ENCODE results near the gene PLA2G4F. TPM values are rescaled to one million over a fixed set of nuclear protein-coding genes. Genes with fewer than 3 reads are reported as not detected.

The PLA2G4F gene
- total and polyA plus RNA-seq, 2 donors: 2.7 to 3.1 TPM

- DNase-seq (ENCODE audit: extremely low spot score): no peak
- 86% methylated on average over 4 of the region's 4 CpGs for WGBS
- Histone ChIP-seq H3K4me1 (ENCODE audit: insufficient read depth) (no peaks in the 10 kb centered on the region), H3K36me3 (ENCODE audit: insufficient read depth) (no peaks in the 10 kb centered on the region), H3K27ac (ENCODE audit: low read depth) (no peak overlapping the region), H3K4me3 (ENCODE audit: low read depth, low read length) (no peak overlapping the region)
These were observed 18.0 kb downstream of the PLA2G4F start for GRCh38 chr15:42138411-42138810.

GRCh38 chr15:42137461-42138261 is 18.8 kb downstream of the PLA2G4F start:
- WGBS: 48% methylated on average over 11 of the region's 11 CpGs
- H3K4me1 ChIP-seq (ENCODE audit: insufficient read depth): no peaks in the 10 kb centered on the region
- H3K36me3 ChIP-seq (ENCODE audit: insufficient read depth): no peaks in the 10 kb centered on the region
- no peak overlapping the region for H3K27ac ChIP-seq (ENCODE audit: low read depth)
- no peak for DNase-seq (ENCODE audit: extremely low spot score)
- H3K4me3 ChIP-seq (ENCODE audit: low read depth, low read length): no peak overlapping the region

- 81% methylated on average over 11 of the region's 11 CpGs for WGBS
- no peak overlapping the region for H3K4me3 ChIP-seq (ENCODE audit: low read depth, low read length)
- no peak for DNase-seq (ENCODE audit: extremely low spot score)
- H3K27ac ChIP-seq (ENCODE audit: low read depth): no peak overlapping the region
- H3K4me1 ChIP-seq (ENCODE audit: insufficient read depth): no peaks in the 10 kb centered on the region
- H3K36me3 ChIP-seq (ENCODE audit: insufficient read depth): no peaks in the 10 kb centered on the region
These were observed 19.9 kb downstream of the PLA2G4F start for GRCh38 chr15:42136513-42136912.

- Histone ChIP-seq H3K36me3 (ENCODE audit: insufficient read depth) (no peaks in the 10 kb centered on the region), H3K27ac (ENCODE audit: low read depth) (no peak overlapping the region), H3K4me1 (ENCODE audit: insufficient read depth) (no peaks in the 10 kb centered on the region), H3K4me3 (ENCODE audit: low read depth, low read length) (no peak overlapping the region)
- 76% methylated on average over 1 of the region's 1 CpG for WGBS
- no peak for DNase-seq (ENCODE audit: extremely low spot score)
These were observed 21.1 kb downstream of the PLA2G4F start for GRCh38 chr15:42135351-42135750.

GRCh38 chr15:42134617-42135245 is 21.7 kb downstream of the PLA2G4F start:
- WGBS: 77% methylated on average over 6 of the region's 6 CpGs
- Histone ChIP-seq H3K4me1 (ENCODE audit: insufficient read depth) (no peaks in the 10 kb centered on the region), H3K4me3 (ENCODE audit: low read depth, low read length) (no peak overlapping the region), H3K27ac (ENCODE audit: low read depth) (no peak overlapping the region), H3K36me3 (ENCODE audit: insufficient read depth) (no peaks in the 10 kb centered on the region)
- DNase-seq (ENCODE audit: extremely low spot score): no peak

- H3K4me1 ChIP-seq (ENCODE audit: insufficient read depth): no peaks in the 10 kb centered on the region
- no peak for DNase-seq (ENCODE audit: extremely low spot score)
- WGBS: 68% methylated on average over 11 of the region's 11 CpGs
- no peak overlapping the region for H3K27ac ChIP-seq (ENCODE audit: low read depth)
- no peaks in the 10 kb centered on the region for H3K36me3 ChIP-seq (ENCODE audit: insufficient read depth)
- H3K4me3 ChIP-seq (ENCODE audit: low read depth, low read length): no peak overlapping the region
These were observed 22.4 kb downstream of the PLA2G4F start for GRCh38 chr15:42133886-42134502.

- H3K27ac ChIP-seq (ENCODE audit: low read depth): no peak overlapping the region
- 80% methylated on average over 4 of the region's 4 CpGs for WGBS
- no peak for DNase-seq (ENCODE audit: extremely low spot score)
- no peaks in the 10 kb centered on the region for H3K4me1 ChIP-seq (ENCODE audit: insufficient read depth)
- H3K4me3 ChIP-seq (ENCODE audit: low read depth, low read length): no peak overlapping the region
- H3K36me3 ChIP-seq (ENCODE audit: insufficient read depth): no peaks in the 10 kb centered on the region
These were observed 23.1 kb downstream of the PLA2G4F start for GRCh38 chr15:42133356-42133755.

- no peak for DNase-seq (ENCODE audit: extremely low spot score)
- no peaks in the 10 kb centered on the region for H3K36me3 ChIP-seq (ENCODE audit: insufficient read depth)
- WGBS: 67% methylated on average over 9 of the region's 9 CpGs
These were observed 24.3 kb downstream of the PLA2G4F start for GRCh38 chr15:42131826-42132806.

GRCh38 chr15:42131006-42131405 is 25.4 kb downstream of the PLA2G4F start:
- DNase-seq (ENCODE audit: extremely low spot score): no peak
- 95% methylated on average over 1 of the region's 1 CpG for WGBS

More at GRCh38 chr15:42131826-42132806, 24.3 kb downstream of the PLA2G4F start:
- H3K4me3 ChIP-seq (ENCODE audit: low read depth, low read length): no peak overlapping the region
- H3K4me1 ChIP-seq (ENCODE audit: insufficient read depth): no peaks in the 10 kb centered on the region
- H3K27ac ChIP-seq (ENCODE audit: low read depth): no peak overlapping the region

GRCh38 chr15:42130246-42130986 is 26.0 kb downstream of the PLA2G4F start:
- H3K4me1 ChIP-seq (ENCODE audit: insufficient read depth): no peaks in the 10 kb centered on the region
- H3K36me3 ChIP-seq (ENCODE audit: insufficient read depth): no peaks in the 10 kb centered on the region
- no peak for DNase-seq (ENCODE audit: extremely low spot score)
- no peak overlapping the region for H3K27ac ChIP-seq (ENCODE audit: low read depth)
- WGBS: 66% methylated on average over 8 of the region's 8 CpGs
- no peak overlapping the region for H3K4me3 ChIP-seq (ENCODE audit: low read depth, low read length)

More at GRCh38 chr15:42131006-42131405, 25.4 kb downstream of the PLA2G4F start:
- no peaks in the 10 kb centered on the region for H3K36me3 ChIP-seq (ENCODE audit: insufficient read depth)
- H3K4me3 ChIP-seq (ENCODE audit: low read depth, low read length): no peak overlapping the region
- no peaks in the 10 kb centered on the region for H3K4me1 ChIP-seq (ENCODE audit: insufficient read depth)
- no peak overlapping the region for H3K27ac ChIP-seq (ENCODE audit: low read depth)

- WGBS: 76% methylated on average over 2 of the region's 2 CpGs
- no peak overlapping the region for H3K27ac ChIP-seq (ENCODE audit: low read depth)
- H3K36me3 ChIP-seq (ENCODE audit: insufficient read depth): no peaks in the 10 kb centered on the region
- H3K4me1 ChIP-seq (ENCODE audit: insufficient read depth): no peaks in the 10 kb centered on the region
- no peak for DNase-seq (ENCODE audit: extremely low spot score)
- H3K4me3 ChIP-seq (ENCODE audit: low read depth, low read length): no peak overlapping the region
These were observed 27.1 kb downstream of the PLA2G4F start for GRCh38 chr15:42129364-42129763.

- Histone ChIP-seq H3K27ac (ENCODE audit: low read depth) (no peak overlapping the region), H3K4me3 (ENCODE audit: low read depth, low read length) (no peak overlapping the region), H3K36me3 (ENCODE audit: insufficient read depth) (no peaks in the 10 kb centered on the region), H3K4me1 (ENCODE audit: insufficient read depth) (no peaks in the 10 kb centered on the region)
- 66% methylated on average over 6 of the region's 6 CpGs for WGBS
- no peak for DNase-seq (ENCODE audit: extremely low spot score)
These were observed 28.0 kb downstream of the PLA2G4F start for GRCh38 chr15:42128476-42128875.
